ENCODE results near the gene AQP6.

DNA sequence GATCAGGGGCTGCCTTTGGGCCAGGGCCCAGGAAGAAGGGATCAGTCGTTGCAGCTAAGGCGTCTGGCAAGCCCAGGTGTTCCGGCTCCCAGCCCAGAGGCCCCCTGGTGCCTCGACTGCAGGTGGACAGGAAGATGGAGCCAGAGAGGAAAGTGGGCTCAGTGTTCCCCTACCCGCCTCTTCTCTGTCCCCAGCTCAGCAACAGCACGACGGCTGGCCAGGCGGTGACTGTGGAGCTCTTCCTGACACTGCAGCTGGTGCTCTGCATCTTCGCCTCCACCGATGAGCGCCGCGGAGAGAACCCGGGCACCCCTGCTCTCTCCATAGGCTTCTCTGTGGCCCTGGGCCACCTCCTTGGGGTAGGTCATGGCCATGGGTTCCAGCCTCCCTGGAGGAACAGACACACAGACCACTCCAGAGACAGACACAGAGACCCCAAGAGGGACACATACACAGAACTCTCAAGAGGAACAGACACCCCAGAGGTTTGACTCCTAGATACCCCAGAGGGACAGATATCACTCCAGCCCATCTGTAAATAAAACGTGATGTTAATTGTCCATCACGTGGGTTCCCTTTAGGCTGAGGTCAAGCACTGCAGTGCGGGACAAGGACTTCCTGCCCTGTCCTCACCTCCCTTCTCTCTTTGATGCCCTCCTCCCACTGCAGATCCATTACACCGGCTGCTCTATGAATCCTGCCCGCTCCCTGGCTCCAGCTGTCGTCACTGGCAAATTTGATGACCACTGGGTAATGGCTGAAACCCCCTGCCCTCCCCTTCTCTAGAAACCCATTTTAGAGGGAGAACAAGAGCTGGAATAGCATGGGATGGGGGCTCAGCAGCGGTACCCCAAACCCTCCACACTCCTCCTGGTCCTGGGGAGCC lies 18.5 kb upstream of the AQP6 start:
- TF ChIP-seq ETV6 (conservative IDR thresholded peaks at IDR 0.05 in 1 of 2, IDR thresholded peaks at IDR 0.05 in 1 of 2; ENCODE audit: borderline replicate concordance in 1 of 2, low read depth in 1 of 2) (no peak), LARP7 (IDR thresholded peaks at IDR 0.05) (no peak), GATAD2B (conservative IDR thresholded peaks at IDR 0.05; ENCODE audit: low read depth) (no peak), CEBPB (IDR thresholded peaks at IDR 0.05; ENCODE audit: borderline replicate concordance in 1 of 2, low read depth in 2 of 2, low read length in 2 of 2) (no peak), FOS (IDR thresholded peaks at IDR 0.05; ENCODE audit: borderline replicate concordance, extremely low read depth, insufficient read length) (no peak)
- TF ChIP-seq, protein P1, sequence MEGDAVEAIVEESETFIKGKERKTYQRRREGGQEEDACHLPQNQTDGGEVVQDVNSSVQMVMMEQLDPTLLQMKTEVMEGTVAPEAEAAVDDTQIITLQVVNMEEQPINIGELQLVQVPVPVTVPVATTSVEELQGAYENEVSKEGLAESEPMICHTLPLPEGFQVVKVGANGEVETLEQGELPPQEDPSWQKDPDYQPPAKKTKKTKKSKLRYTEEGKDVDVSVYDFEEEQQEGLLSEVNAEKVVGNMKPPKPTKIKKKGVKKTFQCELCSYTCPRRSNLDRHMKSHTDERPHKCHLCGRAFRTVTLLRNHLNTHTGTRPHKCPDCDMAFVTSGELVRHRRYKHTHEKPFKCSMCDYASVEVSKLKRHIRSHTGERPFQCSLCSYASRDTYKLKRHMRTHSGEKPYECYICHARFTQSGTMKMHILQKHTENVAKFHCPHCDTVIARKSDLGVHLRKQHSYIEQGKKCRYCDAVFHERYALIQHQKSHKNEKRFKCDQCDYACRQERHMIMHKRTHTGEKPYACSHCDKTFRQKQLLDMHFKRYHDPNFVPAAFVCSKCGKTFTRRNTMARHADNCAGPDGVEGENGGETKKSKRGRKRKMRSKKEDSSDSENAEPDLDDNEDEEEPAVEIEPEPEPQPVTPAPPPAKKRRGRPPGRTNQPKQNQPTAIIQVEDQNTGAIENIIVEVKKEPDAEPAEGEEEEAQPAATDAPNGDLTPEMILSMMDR (IDR thresholded peaks at IDR 0.05 in 2 of 3, conservative IDR thresholded peaks at IDR 0.05 in 1 of 3; ENCODE audit: control insufficient read depth in 2 of 3, extremely low read depth in 1 of 3, insufficient read depth in 1 of 3, low read depth in 3 of 3, low read length in 3 of 3): no peak
